ENCODE measurements around the gene FAM193B. TPM values are rescaled to one million over a fixed set of nuclear protein-coding genes. Genes with fewer than 3 reads are reported as not detected.

FAM193B gene
- total and polyA plus RNA-seq, 2 of the 13 experiments (the other 11 are each of a cell fraction or from before 2014, with no cell fraction given), result 21.2 to 40.9 TPM

DNA sequence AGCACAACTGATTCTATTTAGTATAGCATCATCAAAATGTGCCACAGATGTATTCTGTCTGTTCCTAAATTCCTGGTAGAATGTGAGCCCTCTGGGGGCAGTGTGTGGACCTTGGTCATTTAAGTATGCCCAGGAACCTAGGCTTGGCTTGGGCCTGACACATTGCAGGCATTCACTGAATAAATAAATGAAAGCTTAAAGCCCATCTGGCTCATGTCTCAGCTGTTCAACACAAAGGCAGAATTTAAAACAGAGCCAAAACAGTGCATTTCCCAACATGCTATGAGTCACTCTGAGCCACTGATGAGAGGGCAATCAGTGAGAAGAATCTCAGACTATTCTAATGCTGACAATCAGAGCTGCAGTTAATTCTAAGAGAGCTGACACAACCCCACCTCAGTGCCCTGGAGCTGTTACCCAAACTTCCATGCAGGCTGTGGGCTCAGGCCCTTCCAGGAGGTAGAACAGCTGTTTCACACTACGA lies 8.1 kb downstream of the FAM193B start (continued):
- TF ChIP-seq, protein P1, sequence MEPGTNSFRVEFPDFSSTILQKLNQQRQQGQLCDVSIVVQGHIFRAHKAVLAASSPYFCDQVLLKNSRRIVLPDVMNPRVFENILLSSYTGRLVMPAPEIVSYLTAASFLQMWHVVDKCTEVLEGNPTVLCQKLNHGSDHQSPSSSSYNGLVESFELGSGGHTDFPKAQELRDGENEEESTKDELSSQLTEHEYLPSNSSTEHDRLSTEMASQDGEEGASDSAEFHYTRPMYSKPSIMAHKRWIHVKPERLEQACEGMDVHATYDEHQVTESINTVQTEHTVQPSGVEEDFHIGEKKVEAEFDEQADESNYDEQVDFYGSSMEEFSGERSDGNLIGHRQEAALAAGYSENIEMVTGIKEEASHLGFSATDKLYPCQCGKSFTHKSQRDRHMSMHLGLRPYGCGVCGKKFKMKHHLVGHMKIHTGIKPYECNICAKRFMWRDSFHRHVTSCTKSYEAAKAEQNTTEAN (CRISPR knock-in tag; conservative IDR thresholded peaks at IDR 0.05), result no peak
- no peak for TF ChIP-seq KLF6 (CRISPR knock-in tag; IDR thresholded peaks at IDR 0.05)
- TF ChIP-seq ZNF354B (CRISPR knock-in tag; IDR thresholded peaks at IDR 0.05), result no peak
- no peak for TF ChIP-seq CENPX (CRISPR knock-in tag; IDR thresholded peaks at IDR 0.05)
- TF ChIP-seq ZNF33B (CRISPR knock-in tag; IDR thresholded peaks at IDR 0.05), result no peak
- TF ChIP-seq, protein P2, sequence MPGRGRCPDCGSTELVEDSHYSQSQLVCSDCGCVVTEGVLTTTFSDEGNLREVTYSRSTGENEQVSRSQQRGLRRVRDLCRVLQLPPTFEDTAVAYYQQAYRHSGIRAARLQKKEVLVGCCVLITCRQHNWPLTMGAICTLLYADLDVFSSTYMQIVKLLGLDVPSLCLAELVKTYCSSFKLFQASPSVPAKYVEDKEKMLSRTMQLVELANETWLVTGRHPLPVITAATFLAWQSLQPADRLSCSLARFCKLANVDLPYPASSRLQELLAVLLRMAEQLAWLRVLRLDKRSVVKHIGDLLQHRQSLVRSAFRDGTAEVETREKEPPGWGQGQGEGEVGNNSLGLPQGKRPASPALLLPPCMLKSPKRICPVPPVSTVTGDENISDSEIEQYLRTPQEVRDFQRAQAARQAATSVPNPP (CRISPR knock-in tag; IDR thresholded peaks at IDR 0.05), result no peak
- TF ChIP-seq, protein P3, sequence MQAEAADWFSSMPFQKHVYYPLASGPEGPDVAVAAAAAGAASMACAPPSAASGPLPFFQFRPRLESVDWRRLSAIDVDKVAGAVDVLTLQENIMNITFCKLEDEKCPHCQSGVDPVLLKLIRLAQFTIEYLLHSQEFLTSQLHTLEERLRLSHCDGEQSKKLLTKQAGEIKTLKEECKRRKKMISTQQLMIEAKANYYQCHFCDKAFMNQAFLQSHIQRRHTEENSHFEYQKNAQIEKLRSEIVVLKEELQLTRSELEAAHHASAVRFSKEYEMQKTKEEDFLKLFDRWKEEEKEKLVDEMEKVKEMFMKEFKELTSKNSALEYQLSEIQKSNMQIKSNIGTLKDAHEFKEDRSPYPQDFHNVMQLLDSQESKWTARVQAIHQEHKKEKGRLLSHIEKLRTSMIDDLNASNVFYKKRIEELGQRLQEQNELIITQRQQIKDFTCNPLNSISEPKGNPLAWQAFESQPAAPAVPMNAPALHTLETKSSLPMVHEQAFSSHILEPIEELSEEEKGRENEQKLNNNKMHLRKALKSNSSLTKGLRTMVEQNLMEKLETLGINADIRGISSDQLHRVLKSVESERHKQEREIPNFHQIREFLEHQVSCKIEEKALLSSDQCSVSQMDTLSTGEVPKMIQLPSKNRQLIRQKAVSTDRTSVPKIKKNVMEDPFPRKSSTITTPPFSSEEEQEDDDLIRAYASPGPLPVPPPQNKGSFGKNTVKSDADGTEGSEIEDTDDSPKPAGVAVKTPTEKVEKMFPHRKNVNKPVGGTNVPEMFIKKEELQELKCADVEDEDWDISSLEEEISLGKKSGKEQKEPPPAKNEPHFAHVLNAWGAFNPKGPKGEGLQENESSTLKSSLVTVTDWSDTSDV (CRISPR knock-in tag; IDR thresholded peaks at IDR 0.05), result no peak
- no peak for TF ChIP-seq PAX8 (CRISPR knock-in tag; IDR thresholded peaks at IDR 0.05; ENCODE audit: borderline replicate concordance)
- TF ChIP-seq, protein P4, sequence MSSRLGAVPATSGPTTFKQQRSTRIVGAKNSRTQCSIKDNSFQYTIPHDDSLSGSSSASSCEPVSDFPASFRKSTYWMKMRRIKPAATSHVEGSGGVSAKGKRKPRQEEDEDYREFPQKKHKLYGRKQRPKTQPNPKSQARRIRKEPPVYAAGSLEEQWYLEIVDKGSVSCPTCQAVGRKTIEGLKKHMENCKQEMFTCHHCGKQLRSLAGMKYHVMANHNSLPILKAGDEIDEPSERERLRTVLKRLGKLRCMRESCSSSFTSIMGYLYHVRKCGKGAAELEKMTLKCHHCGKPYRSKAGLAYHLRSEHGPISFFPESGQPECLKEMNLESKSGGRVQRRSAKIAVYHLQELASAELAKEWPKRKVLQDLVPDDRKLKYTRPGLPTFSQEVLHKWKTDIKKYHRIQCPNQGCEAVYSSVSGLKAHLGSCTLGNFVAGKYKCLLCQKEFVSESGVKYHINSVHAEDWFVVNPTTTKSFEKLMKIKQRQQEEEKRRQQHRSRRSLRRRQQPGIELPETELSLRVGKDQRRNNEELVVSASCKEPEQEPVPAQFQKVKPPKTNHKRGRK (CRISPR knock-in tag; IDR thresholded peaks at IDR 0.05), result no peak
- peak; percentile 71 for TF ChIP-seq LCORL (IDR thresholded peaks at IDR 0.05)
- TF ChIP-seq LCORL (CRISPR knock-in tag; IDR thresholded peaks at IDR 0.05), result peak; percentile 83
- TF ChIP-seq BORCS8-MEF2B (CRISPR knock-in tag; IDR thresholded peaks at IDR 0.05), result no peak
- TF ChIP-seq MAFF (IDR thresholded peaks at IDR 0.05; ENCODE audit: low read depth, low read length), result no peak
- TF ChIP-seq ZNF720 (CRISPR knock-in tag; IDR thresholded peaks at IDR 0.05), result no peak
- TF ChIP-seq, protein P5, sequence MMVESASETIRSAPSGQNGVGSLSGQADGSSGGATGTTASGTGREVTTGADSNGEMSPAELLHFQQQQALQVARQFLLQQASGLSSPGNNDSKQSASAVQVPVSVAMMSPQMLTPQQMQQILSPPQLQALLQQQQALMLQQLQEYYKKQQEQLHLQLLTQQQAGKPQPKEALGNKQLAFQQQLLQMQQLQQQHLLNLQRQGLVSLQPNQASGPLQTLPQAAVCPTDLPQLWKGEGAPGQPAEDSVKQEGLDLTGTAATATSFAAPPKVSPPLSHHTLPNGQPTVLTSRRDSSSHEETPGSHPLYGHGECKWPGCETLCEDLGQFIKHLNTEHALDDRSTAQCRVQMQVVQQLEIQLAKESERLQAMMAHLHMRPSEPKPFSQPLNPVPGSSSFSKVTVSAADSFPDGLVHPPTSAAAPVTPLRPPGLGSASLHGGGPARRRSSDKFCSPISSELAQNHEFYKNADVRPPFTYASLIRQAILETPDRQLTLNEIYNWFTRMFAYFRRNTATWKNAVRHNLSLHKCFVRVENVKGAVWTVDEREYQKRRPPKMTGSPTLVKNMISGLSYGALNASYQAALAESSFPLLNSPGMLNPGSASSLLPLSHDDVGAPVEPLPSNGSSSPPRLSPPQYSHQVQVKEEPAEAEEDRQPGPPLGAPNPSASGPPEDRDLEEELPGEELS (CRISPR knock-in tag; IDR thresholded peaks at IDR 0.05), result 0 out of 2 replicates have a peak, but pooled peaks have one; percentile 27
- TF ChIP-seq, protein P6, sequence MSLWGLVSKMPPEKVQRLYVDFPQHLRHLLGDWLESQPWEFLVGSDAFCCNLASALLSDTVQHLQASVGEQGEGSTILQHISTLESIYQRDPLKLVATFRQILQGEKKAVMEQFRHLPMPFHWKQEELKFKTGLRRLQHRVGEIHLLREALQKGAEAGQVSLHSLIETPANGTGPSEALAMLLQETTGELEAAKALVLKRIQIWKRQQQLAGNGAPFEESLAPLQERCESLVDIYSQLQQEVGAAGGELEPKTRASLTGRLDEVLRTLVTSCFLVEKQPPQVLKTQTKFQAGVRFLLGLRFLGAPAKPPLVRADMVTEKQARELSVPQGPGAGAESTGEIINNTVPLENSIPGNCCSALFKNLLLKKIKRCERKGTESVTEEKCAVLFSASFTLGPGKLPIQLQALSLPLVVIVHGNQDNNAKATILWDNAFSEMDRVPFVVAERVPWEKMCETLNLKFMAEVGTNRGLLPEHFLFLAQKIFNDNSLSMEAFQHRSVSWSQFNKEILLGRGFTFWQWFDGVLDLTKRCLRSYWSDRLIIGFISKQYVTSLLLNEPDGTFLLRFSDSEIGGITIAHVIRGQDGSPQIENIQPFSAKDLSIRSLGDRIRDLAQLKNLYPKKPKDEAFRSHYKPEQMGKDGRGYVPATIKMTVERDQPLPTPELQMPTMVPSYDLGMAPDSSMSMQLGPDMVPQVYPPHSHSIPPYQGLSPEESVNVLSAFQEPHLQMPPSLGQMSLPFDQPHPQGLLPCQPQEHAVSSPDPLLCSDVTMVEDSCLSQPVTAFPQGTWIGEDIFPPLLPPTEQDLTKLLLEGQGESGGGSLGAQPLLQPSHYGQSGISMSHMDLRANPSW (CRISPR knock-in tag; IDR thresholded peaks at IDR 0.05; ENCODE audit: borderline replicate concordance), result no peak
- no peak for TF ChIP-seq AGO2 (optimal IDR thresholded peaks at IDR 0.05; ENCODE audit: low read depth, low read length)
- TF ChIP-seq DR1 (CRISPR knock-in tag; IDR thresholded peaks at IDR 0.05), result no peak
